Gastroesophageal sphincter (tissue), 3 donors: ENCODE data around the gene AMPD3.

Experiments
- CTCF ChIP-seq, 4 experiments: fragments of 200-600 bp in 2 of 4; fragments of 450-650 bp in 2 of 4; sonication (generic) in 1 of 4; IDR thresholded peaks; one replicate each; pipeline ENCODE4 v1.5.1; 2017 to 2019; ENCODE audit warnings: antibody characterized with exemption in 4 of 4, mild to moderate bottlenecking in 2 of 4, moderate library complexity in 2 of 4
- POLR2AphosphoS5 ChIP-seq: sonication (generic); formaldehyde crosslinking; IDR thresholded peaks from one replicate; pipeline ENCODE4 v1.6.1; 2017; ENCODE audit warnings: antibody characterized with exemption

GRCh38 chr11:10473371-10473770, 18.3 kb downstream of the AMPD3 start:
- TF ChIP-seq POLR2AphosphoS5 (no peak), CTCF (IDR thresholded peaks at IDR 0.05) (no peak)
